Osteoblast (primary cell): ENCODE results near the gene ATP6V1A. TPM values are rescaled to one million over a fixed set of nuclear protein-coding genes. Genes with fewer than 3 reads are reported as not detected.

ENCODE experiments used
- DNase-seq: peaks from one replicate; pipeline ENCODE4 v3.0.0; 2011; ENCODE audit warnings: low spot score, mixed read lengths; ENCODE audit not compliant: insufficient read length; ENCODE audit errors: missing footprints
- H2AFZ ChIP-seq: 2 replicates; pipeline ENCODE4 v1.6.0; 2011; ENCODE audit warnings: mild to moderate bottlenecking, low read length
- H3K27ac ChIP-seq: 2 replicates; pipeline ENCODE4 v1.5.1; 2011; ENCODE audit warnings: mild to moderate bottlenecking, low read depth, low read length, moderate library complexity
- H3K27me3 ChIP-seq: 2 replicates; pipeline ENCODE4 v1.6.0; 2012; ENCODE audit warnings: mild to moderate bottlenecking, control low read depth, inconsistent platforms, low read length, moderate library complexity; ENCODE audit not compliant: insufficient read depth
- H3K36me3 ChIP-seq: 2 replicates; pipeline ENCODE4 v1.5.1; 2011; ENCODE audit warnings: mild to moderate bottlenecking, low read length, control low read depth, moderate library complexity; ENCODE audit not compliant: insufficient read depth
- H3K4me1 ChIP-seq: 2 replicates; pipeline ENCODE4 v1.5.1; 2011; ENCODE audit warnings: mild to moderate bottlenecking, low read length, control low read depth, moderate library complexity; ENCODE audit not compliant: insufficient read depth
- H3K4me2 ChIP-seq: 2 replicates; pipeline ENCODE4 v1.6.0; 2011; ENCODE audit warnings: mild to moderate bottlenecking, low read length; ENCODE audit not compliant: insufficient read depth
- H3K4me3 ChIP-seq: fragments of 200-600 bp; sonication (generic); 3 replicates; pipeline ENCODE4 v1.5.1; 2012; ENCODE audit warnings: mild to moderate bottlenecking, low read length, inconsistent platforms; ENCODE audit not compliant: insufficient read depth
- H3K79me2 ChIP-seq: 2 replicates; pipeline ENCODE4 v1.6.0; 2012; ENCODE audit warnings: mild to moderate bottlenecking, low read length, control low read depth, inconsistent platforms; ENCODE audit not compliant: insufficient read depth
- H3K9me3 ChIP-seq: 2 replicates; pipeline ENCODE4 v1.5.1; 2011; ENCODE audit warnings: low read depth, low read length, control low read depth
- H4K20me1 ChIP-seq: 2 replicates; pipeline ENCODE4 v1.6.0; 2012; ENCODE audit warnings: mild to moderate bottlenecking, low read length, control low read depth; ENCODE audit not compliant: insufficient read depth
- total RNA-seq: library from RNA; depleted of rRNA; stranded (reverse); fragments of >200 nt; gene quantifications from 2 replicates; pipeline ENCODE4 v1.2.3, GENCODE V29; 2012
- TF ChIP-seq, protein P1 (sequence below): IDR thresholded peaks from 2 replicates; pipeline ENCODE4 v1.5.1; 2011; ENCODE audit warnings: mild to moderate bottlenecking, low read depth, low read length, moderate library complexity; ENCODE audit errors: extremely low read depth

Gene ATP6V1A
- total RNA-seq, 1 donor: 166 TPM

- Histone ChIP-seq H2AFZ (no peak overlapping the region), H3K36me3 (no peaks in the 10 kb centered on the region), H3K4me1 (peaks cover 14% of the 10 kb centered on the region), H3K79me2 (peaks cover 47% of the 10 kb centered on the region), H3K9me3 (no peaks in the 10 kb centered on the region), H3K4me3 (no peak overlapping the region), H3K4me2 (no peak overlapping the region), H3K27ac (no peak overlapping the region), H4K20me1 (no peaks in the 10 kb centered on the region), H3K27me3 (no peaks in the 10 kb centered on the region)
- TF ChIP-seq, protein P1, sequence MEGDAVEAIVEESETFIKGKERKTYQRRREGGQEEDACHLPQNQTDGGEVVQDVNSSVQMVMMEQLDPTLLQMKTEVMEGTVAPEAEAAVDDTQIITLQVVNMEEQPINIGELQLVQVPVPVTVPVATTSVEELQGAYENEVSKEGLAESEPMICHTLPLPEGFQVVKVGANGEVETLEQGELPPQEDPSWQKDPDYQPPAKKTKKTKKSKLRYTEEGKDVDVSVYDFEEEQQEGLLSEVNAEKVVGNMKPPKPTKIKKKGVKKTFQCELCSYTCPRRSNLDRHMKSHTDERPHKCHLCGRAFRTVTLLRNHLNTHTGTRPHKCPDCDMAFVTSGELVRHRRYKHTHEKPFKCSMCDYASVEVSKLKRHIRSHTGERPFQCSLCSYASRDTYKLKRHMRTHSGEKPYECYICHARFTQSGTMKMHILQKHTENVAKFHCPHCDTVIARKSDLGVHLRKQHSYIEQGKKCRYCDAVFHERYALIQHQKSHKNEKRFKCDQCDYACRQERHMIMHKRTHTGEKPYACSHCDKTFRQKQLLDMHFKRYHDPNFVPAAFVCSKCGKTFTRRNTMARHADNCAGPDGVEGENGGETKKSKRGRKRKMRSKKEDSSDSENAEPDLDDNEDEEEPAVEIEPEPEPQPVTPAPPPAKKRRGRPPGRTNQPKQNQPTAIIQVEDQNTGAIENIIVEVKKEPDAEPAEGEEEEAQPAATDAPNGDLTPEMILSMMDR: no peak
- DNase-seq: no peak
Observed at GRCh38 chr3:113776564-113776963, 29.7 kb downstream of the ATP6V1A start.

DNA sequence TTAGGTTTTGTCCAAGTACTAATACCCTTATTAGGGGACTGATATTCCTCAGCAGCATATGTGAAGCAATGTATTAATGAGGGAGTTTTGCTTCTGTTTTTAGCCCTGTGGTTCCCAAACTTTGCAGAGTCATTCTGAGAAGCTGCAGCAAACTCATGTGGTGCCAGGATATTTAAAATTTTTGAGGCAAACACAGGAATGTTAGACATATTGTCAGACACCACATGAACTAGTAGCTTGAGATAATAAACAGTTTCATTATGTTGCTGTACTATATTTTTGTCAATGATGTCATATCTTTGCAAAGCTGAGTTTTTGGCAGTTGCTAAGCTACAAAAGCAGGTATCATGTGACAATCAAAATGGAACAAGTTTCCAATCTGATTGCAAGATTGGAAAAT is 36.6 kb downstream of the ATP6V1A start:
- H3K27ac ChIP-seq: peak overlapping the region; percentile 96
- H3K4me3 ChIP-seq: no peak overlapping the region
- H3K9me3 ChIP-seq: no peaks in the 10 kb centered on the region
- no peaks in the 10 kb centered on the region for H3K27me3 ChIP-seq
- peaks cover 16% of the 10 kb centered on the region for H3K4me1 ChIP-seq
- H4K20me1 ChIP-seq: no peaks in the 10 kb centered on the region
- peak overlapping the region; percentile 54 for H3K4me2 ChIP-seq
- no peaks in the 10 kb centered on the region for H3K79me2 ChIP-seq
- H2AFZ ChIP-seq: no peak overlapping the region
- TF ChIP-seq, protein P1: no peak
- peak; percentile 88 for DNase-seq
- peaks cover 15% of the 10 kb centered on the region for H3K36me3 ChIP-seq

DNA sequence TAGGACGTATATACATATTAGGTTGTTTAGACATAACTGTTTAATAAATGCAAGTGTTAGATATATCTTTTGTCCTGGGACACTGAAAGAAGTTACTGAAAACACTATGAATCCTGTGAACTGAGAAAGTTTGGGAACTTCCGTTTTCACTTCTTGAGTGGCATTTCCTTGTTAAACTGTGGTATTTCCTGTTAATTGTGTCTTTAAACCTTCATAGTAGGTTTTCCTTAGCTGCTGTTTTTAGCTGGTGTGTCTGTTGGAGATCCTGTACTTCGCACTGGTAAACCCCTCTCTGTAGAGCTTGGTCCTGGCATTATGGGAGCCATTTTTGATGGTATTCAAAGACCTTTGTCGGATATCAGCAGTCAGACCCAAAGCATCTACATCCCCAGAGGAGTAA is 37.1 kb downstream of the ATP6V1A start:
- TF ChIP-seq, protein P1: no peak
- no peaks in the 10 kb centered on the region for H4K20me1 ChIP-seq
- DNase-seq: no peak
- H3K27ac ChIP-seq: peak overlapping the region; percentile 96
- H3K79me2 ChIP-seq: no peaks in the 10 kb centered on the region
- H3K4me1 ChIP-seq: peaks cover 21% of the 10 kb centered on the region
- peaks cover 15% of the 10 kb centered on the region for H3K36me3 ChIP-seq
- H3K9me3 ChIP-seq: no peaks in the 10 kb centered on the region
- H3K4me2 ChIP-seq: peak overlapping the region; percentile 47
- peak overlapping the region; percentile 26 for H2AFZ ChIP-seq
- no peak overlapping the region for H3K4me3 ChIP-seq
- H3K27me3 ChIP-seq: no peaks in the 10 kb centered on the region

DNA sequence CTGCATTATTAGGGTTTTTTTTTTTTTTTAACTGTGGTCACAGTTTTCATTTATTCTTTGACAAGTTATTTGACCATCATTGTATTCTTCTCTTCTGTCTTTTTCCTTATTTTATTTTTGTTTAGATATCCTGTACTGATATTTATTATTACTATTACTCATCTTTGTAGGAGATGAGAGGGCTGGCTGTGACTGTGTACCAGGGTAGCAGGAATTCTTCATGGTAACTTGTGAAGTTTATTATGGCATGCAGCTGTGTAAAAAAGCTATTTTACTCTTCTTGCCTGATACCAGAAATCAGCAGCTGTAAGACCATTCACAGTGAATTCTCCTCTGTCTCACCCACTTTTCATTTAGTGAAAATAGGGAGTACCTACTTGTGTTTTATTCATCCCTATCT is 44.5 kb downstream of the ATP6V1A start:
- Histone ChIP-seq H3K27ac (no peak overlapping the region), H3K4me3 (no peak overlapping the region), H3K9me3 (no peaks in the 10 kb centered on the region), H3K4me2 (no peak overlapping the region), H4K20me1 (no peaks in the 10 kb centered on the region), H3K4me1 (peaks cover 9% of the 10 kb centered on the region), H3K36me3 (peaks cover 22% of the 10 kb centered on the region), H3K27me3 (no peaks in the 10 kb centered on the region), H3K79me2 (no peaks in the 10 kb centered on the region), H2AFZ (no peak overlapping the region)
- TF ChIP-seq, protein P1: no peak
- no peak for DNase-seq
